Measurements from ENCODE around the gene TMEM45B. TPM values are rescaled to one million over a fixed set of nuclear protein-coding genes. Genes with fewer than 3 reads are reported as not detected.

Gene TMEM45B
- total RNA-seq, 3 donors from 2014 or later (not counting 1 experiment from before 2014, with no cell fraction given), result 0.40 TPM; not detected in 2

- DNase-seq (no peak), ATAC-seq (no peak)
- TF ChIP-seq, protein P1, sequence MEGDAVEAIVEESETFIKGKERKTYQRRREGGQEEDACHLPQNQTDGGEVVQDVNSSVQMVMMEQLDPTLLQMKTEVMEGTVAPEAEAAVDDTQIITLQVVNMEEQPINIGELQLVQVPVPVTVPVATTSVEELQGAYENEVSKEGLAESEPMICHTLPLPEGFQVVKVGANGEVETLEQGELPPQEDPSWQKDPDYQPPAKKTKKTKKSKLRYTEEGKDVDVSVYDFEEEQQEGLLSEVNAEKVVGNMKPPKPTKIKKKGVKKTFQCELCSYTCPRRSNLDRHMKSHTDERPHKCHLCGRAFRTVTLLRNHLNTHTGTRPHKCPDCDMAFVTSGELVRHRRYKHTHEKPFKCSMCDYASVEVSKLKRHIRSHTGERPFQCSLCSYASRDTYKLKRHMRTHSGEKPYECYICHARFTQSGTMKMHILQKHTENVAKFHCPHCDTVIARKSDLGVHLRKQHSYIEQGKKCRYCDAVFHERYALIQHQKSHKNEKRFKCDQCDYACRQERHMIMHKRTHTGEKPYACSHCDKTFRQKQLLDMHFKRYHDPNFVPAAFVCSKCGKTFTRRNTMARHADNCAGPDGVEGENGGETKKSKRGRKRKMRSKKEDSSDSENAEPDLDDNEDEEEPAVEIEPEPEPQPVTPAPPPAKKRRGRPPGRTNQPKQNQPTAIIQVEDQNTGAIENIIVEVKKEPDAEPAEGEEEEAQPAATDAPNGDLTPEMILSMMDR (IDR thresholded peaks at IDR 0.05), result no peak
- Mint-ChIP-seq H3K36me3 (no peaks in the 10 kb centered on the region), H3K27me3 (ENCODE audit: low read depth in 2 of 2) (no peaks in the 10 kb centered on the region), H3K27ac (no peak overlapping the region), H3K4me3 (no peak overlapping the region), H3K4me1 (no peaks in the 10 kb centered on the region), H3K9me3 (no peaks in the 10 kb centered on the region)
- Histone ChIP-seq H3K36me3 (ENCODE audit: control insufficient read depth, insufficient read depth, low read length) (peaks cover 9% of the 10 kb centered on the region), H3K27ac (ENCODE audit: low read length) (no peak overlapping the region), H3K9me3 (ENCODE audit: control insufficient read depth, insufficient read depth, low read length) (no peaks in the 10 kb centered on the region), H3K4me1 (ENCODE audit: control insufficient read depth, insufficient read depth, low read length) (no peaks in the 10 kb centered on the region), H3K4me3 (ENCODE audit: low read length) (no peak overlapping the region), H3K27me3 (ENCODE audit: control insufficient read depth, insufficient read depth, low read length) (no peaks in the 10 kb centered on the region)
- WGBS (ENCODE audit: insufficient coverage), result 91% methylated on average over 8 of the region's 8 CpGs
- intact Hi-C loops (cut with micrococcal nuclease), result no loop called here
These were observed 40.4 kb downstream of the TMEM45B start for GRCh38 chr11:129856036-129856435.

- Histone ChIP-seq H3K9me3 (ENCODE audit: control insufficient read depth, insufficient read depth, low read length) (no peaks in the 10 kb centered on the region), H3K36me3 (ENCODE audit: control insufficient read depth, insufficient read depth, low read length) (peaks cover 47% of the 10 kb centered on the region), H3K4me3 (ENCODE audit: low read length) (no peak overlapping the region), H3K4me1 (ENCODE audit: control insufficient read depth, insufficient read depth, low read length) (no peaks in the 10 kb centered on the region), H3K27me3 (ENCODE audit: control insufficient read depth, insufficient read depth, low read length) (no peaks in the 10 kb centered on the region), H3K27ac (ENCODE audit: low read length) (no peak overlapping the region)
- no peak for ATAC-seq
- H3K4me3 Mint-ChIP-seq, result no peak overlapping the region
- H3K27ac Mint-ChIP-seq, result no peak overlapping the region
- H3K36me3 Mint-ChIP-seq, result peaks cover 13% of the 10 kb centered on the region
- H3K4me1 Mint-ChIP-seq, result no peaks in the 10 kb centered on the region
- H3K9me3 Mint-ChIP-seq, result no peaks in the 10 kb centered on the region
- TF ChIP-seq, protein P1 (IDR thresholded peaks at IDR 0.05), result no peak
- H3K27me3 Mint-ChIP-seq (ENCODE audit: low read depth in 2 of 2), result no peaks in the 10 kb centered on the region
- intact Hi-C loops (cut with micrococcal nuclease), result no loop called here
- no peak for DNase-seq
- 93% methylated on average over 16 of the region's 16 CpGs for WGBS (ENCODE audit: insufficient coverage)
These were observed 46.3 kb downstream of the TMEM45B start for GRCh38 chr11:129861702-129862522.

- no peaks in the 10 kb centered on the region for H3K4me1 Mint-ChIP-seq
- H3K4me1 ChIP-seq (ENCODE audit: control insufficient read depth, insufficient read depth, low read length), result no peaks in the 10 kb centered on the region
- H3K27ac ChIP-seq (ENCODE audit: low read length), result no peak overlapping the region
- H3K9me3 ChIP-seq (ENCODE audit: control insufficient read depth, insufficient read depth, low read length), result no peaks in the 10 kb centered on the region
- H3K27me3 ChIP-seq (ENCODE audit: control insufficient read depth, insufficient read depth, low read length), result no peaks in the 10 kb centered on the region
- no peaks in the 10 kb centered on the region for H3K27me3 Mint-ChIP-seq (ENCODE audit: low read depth in 2 of 2)
- H3K4me3 Mint-ChIP-seq, result no peak overlapping the region
- H3K36me3 Mint-ChIP-seq, result peaks cover 20% of the 10 kb centered on the region
- H3K9me3 Mint-ChIP-seq, result no peaks in the 10 kb centered on the region
- no peak overlapping the region for H3K27ac Mint-ChIP-seq
- H3K36me3 ChIP-seq (ENCODE audit: control insufficient read depth, insufficient read depth, low read length), result peaks cover 67% of the 10 kb centered on the region
- WGBS (ENCODE audit: insufficient coverage), result 97% methylated on average over 5 of the region's 5 CpGs
- ATAC-seq (no peak), DNase-seq (no peak)
- no peak overlapping the region for H3K4me3 ChIP-seq (ENCODE audit: low read length)
- TF ChIP-seq, protein P1 (IDR thresholded peaks at IDR 0.05), result no peak
- intact Hi-C loops (cut with micrococcal nuclease), result no loop called here
These were observed 49.2 kb downstream of the TMEM45B start for GRCh38 chr11:129864811-129865210.

- no peaks in the 10 kb centered on the region for H3K4me1 Mint-ChIP-seq
- TF ChIP-seq, protein P1 (IDR thresholded peaks at IDR 0.05), result no peak
- Histone ChIP-seq H3K4me1 (ENCODE audit: control insufficient read depth, insufficient read depth, low read length) (no peaks in the 10 kb centered on the region), H3K27ac (ENCODE audit: low read length) (no peak overlapping the region), H3K27me3 (ENCODE audit: control insufficient read depth, insufficient read depth, low read length) (no peaks in the 10 kb centered on the region), H3K9me3 (ENCODE audit: control insufficient read depth, insufficient read depth, low read length) (no peaks in the 10 kb centered on the region), H3K36me3 (ENCODE audit: control insufficient read depth, insufficient read depth, low read length) (peaks cover 71% of the 10 kb centered on the region), H3K4me3 (ENCODE audit: low read length) (no peak overlapping the region)
- DNase-seq, result no peak
- H3K9me3 Mint-ChIP-seq, result no peaks in the 10 kb centered on the region
- 55% methylated on average over 4 of the region's 4 CpGs for WGBS (ENCODE audit: insufficient coverage)
- intact Hi-C loops (cut with micrococcal nuclease), result no loop called here
- H3K27me3 Mint-ChIP-seq (ENCODE audit: low read depth in 2 of 2), result no peaks in the 10 kb centered on the region
- no peak overlapping the region for H3K27ac Mint-ChIP-seq
- no peak for ATAC-seq
- H3K36me3 Mint-ChIP-seq, result peaks cover 23% of the 10 kb centered on the region
- H3K4me3 Mint-ChIP-seq, result no peak overlapping the region
These were observed 50.1 kb downstream of the TMEM45B start for GRCh38 chr11:129865701-129866100.
